Kidney epithelial cell (primary cell): ENCODE data around the gene TMBIM1. TPM values are rescaled to one million over a fixed set of nuclear protein-coding genes. Genes with fewer than 3 reads are reported as not detected.
A peak's percentile ranks its signal among the peaks of the same experiment; 100 is the strongest.

ENCODE experiments used
- DNase-seq: peaks from one replicate; pipeline ENCODE4 v3.0.0-alpha.2; 2010; ENCODE audit warnings: low read depth
- H3K27me3 ChIP-seq: 2 replicates; pipeline ENCODE4 v1.6.0; 2011; ENCODE audit warnings: low read length; ENCODE audit not compliant: control insufficient read depth, insufficient read depth
- H3K36me3 ChIP-seq: 2 replicates; pipeline ENCODE4 v1.5.1; 2011; ENCODE audit warnings: low read length; ENCODE audit not compliant: control insufficient read depth, insufficient read depth
- H3K4me3 ChIP-seq: 2 replicates; pipeline ENCODE4 v1.5.1; 2011; ENCODE audit warnings: low read depth, mild to moderate bottlenecking, control low read depth, low read length
- CTCF ChIP-seq: IDR thresholded peaks from 2 replicates; pipeline ENCODE4 v1.5.1; 2011; ENCODE audit warnings: mild to moderate bottlenecking, moderate library complexity, low read length, control low read depth, inconsistent platforms; ENCODE audit not compliant: insufficient read depth, poor library complexity, severe bottlenecking
- total RNA-seq: library from RNA; depleted of rRNA; stranded (reverse); fragments of >200 nt; gene quantifications from 2 replicates; pipeline ENCODE4 v1.2.3, GENCODE V29; 2015

TMBIM1 gene
- total RNA-seq, 1 donor from 2014 or later = 155 TPM

- TF ChIP-seq CTCF = no peak
- DNase-seq = no peak
- Histone ChIP-seq H3K27me3 (no peaks in the 10 kb centered on the region), H3K36me3 (no peaks in the 10 kb centered on the region), H3K4me3 (peak overlapping the region; percentile 70)
Observed at GRCh38 chr2:218291318-218292047, 820 bp downstream of the TMBIM1 start.

GRCh38 chr2:218290316-218291261 is 1.7 kb downstream of the TMBIM1 start:
- no peak for TF ChIP-seq CTCF
- H3K4me3 ChIP-seq = no peak overlapping the region
- no peak for DNase-seq
- H3K36me3 ChIP-seq = no peaks in the 10 kb centered on the region
- no peaks in the 10 kb centered on the region for H3K27me3 ChIP-seq

- no peak for TF ChIP-seq CTCF
- H3K27me3 ChIP-seq = no peaks in the 10 kb centered on the region
- DNase-seq = peak; percentile 42
- no peak overlapping the region for H3K4me3 ChIP-seq
- no peaks in the 10 kb centered on the region for H3K36me3 ChIP-seq
Observed at GRCh38 chr2:218289639-218290315, 2.5 kb downstream of the TMBIM1 start.

GRCh38 chr2:218286570-218287459 is 5.5 kb downstream of the TMBIM1 start:
- no peaks in the 10 kb centered on the region for H3K36me3 ChIP-seq
- H3K4me3 ChIP-seq = peak overlapping the region; percentile 32
- peak; percentile 88 for DNase-seq
- H3K27me3 ChIP-seq = no peaks in the 10 kb centered on the region
- no peak for TF ChIP-seq CTCF

- Histone ChIP-seq H3K27me3 (no peaks in the 10 kb centered on the region), H3K4me3 (no peak overlapping the region), H3K36me3 (no peaks in the 10 kb centered on the region)
- TF ChIP-seq CTCF = no peak
- no peak for DNase-seq
Observed at GRCh38 chr2:218285604-218286003, 6.7 kb downstream of the TMBIM1 start.
